IPS-20b (cell line): Measurements from ENCODE around the gene TLR7.

Experiments
- H3K27ac ChIP-seq: one replicate; pipeline ENCODE4 v1.5.1; 2013; ENCODE audit warnings: low read length
- H3K27me3 ChIP-seq: 2 replicates; pipeline ENCODE4 v1.6.1; 2013; ENCODE audit warnings: mild to moderate bottlenecking, low read length, inconsistent platforms; ENCODE audit not compliant: insufficient read depth
- H3K36me3 ChIP-seq: 2 replicates; pipeline ENCODE4 v1.6.1; 2013; ENCODE audit warnings: low read depth, mild to moderate bottlenecking, inconsistent platforms, low read length, moderate library complexity; ENCODE audit not compliant: insufficient read depth
- H3K4me1 ChIP-seq: 2 replicates; pipeline ENCODE4 v1.6.1; 2013; ENCODE audit warnings: mild to moderate bottlenecking, control low read depth, inconsistent platforms, low read length, moderate library complexity; ENCODE audit not compliant: insufficient read depth
- H3K4me3 ChIP-seq: 2 replicates; pipeline ENCODE4 v1.5.1; 2013; ENCODE audit warnings: mild to moderate bottlenecking, low read length, inconsistent platforms
- H3K9ac ChIP-seq: 2 replicates; pipeline ENCODE4 v1.6.1; 2013; ENCODE audit warnings: low read depth, mild to moderate bottlenecking, inconsistent platforms, low read length, moderate library complexity
- H3K9me3 ChIP-seq: 2 replicates; pipeline ENCODE4 v1.6.1; 2013; ENCODE audit warnings: mild to moderate bottlenecking, low read depth, low read length, inconsistent platforms; ENCODE audit not compliant: insufficient read depth

The TLR7 gene

GRCh38 chrX:12866451-12867377, at the start of gene TLR7:
TSS of gene TLR7 (plus strand) at chrX:12867072. CDS start at chrX:12867579, 507 bp downstream.
- H3K27me3 ChIP-seq, result no peaks in the 10 kb centered on the region
- no peaks in the 10 kb centered on the region for H3K4me1 ChIP-seq
- no peak within 1 kb of the TSS for H3K27ac ChIP-seq
- H3K36me3 ChIP-seq, result no peaks in the 10 kb centered on the region
- no peak within 1 kb of the TSS for H3K4me3 ChIP-seq
- H3K9ac ChIP-seq, result no peak within 1 kb of the TSS
- H3K9me3 ChIP-seq, result no peaks in the 10 kb centered on the region; the same call in 1 of the 2 replicates

GRCh38 chrX:12817528-12817927, 49.3 kb upstream of the TLR7 start:
- Histone ChIP-seq H3K9ac (no peak overlapping the region), H3K36me3 (peaks cover 53% of the 10 kb centered on the region), H3K4me1 (no peaks in the 10 kb centered on the region; the same call in 1 of the 2 replicates)

GRCh38 chrX:12819222-12819621, 47.6 kb upstream of the TLR7 start:
- peaks cover 69% of the 10 kb centered on the region for H3K36me3 ChIP-seq
- H3K9ac ChIP-seq, result no peak overlapping the region
- H3K9me3 ChIP-seq, result no peaks in the 10 kb centered on the region
- H3K4me1 ChIP-seq, result no peaks in the 10 kb centered on the region
- no peaks in the 10 kb centered on the region for H3K27me3 ChIP-seq
- H3K4me3 ChIP-seq, result no peak overlapping the region
- H3K27ac ChIP-seq, result no peak overlapping the region

More at GRCh38 chrX:12817528-12817927, 49.3 kb upstream of the TLR7 start:
- Histone ChIP-seq H3K27me3 (no peaks in the 10 kb centered on the region), H3K4me3 (no peak overlapping the region), H3K9me3 (no peaks in the 10 kb centered on the region), H3K27ac (no peak overlapping the region)

DNA sequence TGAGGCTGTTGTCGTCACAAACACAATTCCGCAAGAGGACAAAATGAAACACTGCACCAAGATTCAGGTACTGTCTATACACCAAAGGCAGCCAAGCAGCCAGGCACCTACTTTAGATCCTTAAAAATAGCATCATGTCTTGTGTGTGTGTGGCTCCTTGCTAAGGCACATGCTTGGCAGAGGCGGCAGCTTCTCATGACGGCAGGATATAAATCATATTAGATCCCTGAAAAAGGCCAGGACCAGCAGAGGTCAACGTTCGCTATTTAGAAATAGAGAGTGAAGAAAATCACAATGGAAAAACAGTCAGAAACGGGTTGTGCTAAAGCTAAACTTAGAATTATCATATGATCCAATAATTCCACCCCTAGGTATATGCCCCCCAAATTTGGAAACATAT, 46.1 kb upstream of the TLR7 start:
- Histone ChIP-seq H3K4me1 (no peaks in the 10 kb centered on the region), H3K27ac (no peak overlapping the region), H3K9me3 (no peaks in the 10 kb centered on the region), H3K36me3 (peaks cover 82% of the 10 kb centered on the region), H3K27me3 (no peaks in the 10 kb centered on the region), H3K9ac (no peak overlapping the region), H3K4me3 (no peak overlapping the region)

DNA sequence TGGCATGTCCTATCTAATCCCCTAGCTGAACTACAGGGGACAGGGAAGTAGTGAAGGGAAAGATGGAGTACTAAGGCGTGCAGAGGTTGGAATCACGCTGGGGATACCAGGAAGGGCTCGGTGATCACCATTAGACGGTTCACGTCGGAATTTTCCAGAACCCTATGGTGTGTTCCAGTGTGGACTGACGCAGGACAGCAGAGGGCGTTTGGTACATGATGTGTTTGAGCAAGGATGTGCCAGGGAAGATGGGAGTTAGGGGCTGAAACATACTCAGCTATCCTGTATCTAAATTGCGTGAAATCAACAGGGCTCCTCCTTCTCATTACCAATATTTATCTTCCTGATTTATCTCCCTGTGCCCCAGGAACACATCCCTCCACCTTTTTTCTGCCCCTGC, 41.9 kb upstream of the TLR7 start:
- H3K27ac ChIP-seq, result no peak overlapping the region
- no peaks in the 10 kb centered on the region for H3K4me1 ChIP-seq
- no peaks in the 10 kb centered on the region for H3K27me3 ChIP-seq
- peaks cover 55% of the 10 kb centered on the region for H3K36me3 ChIP-seq
- no peak overlapping the region for H3K9ac ChIP-seq
- H3K9me3 ChIP-seq, result no peaks in the 10 kb centered on the region
- H3K4me3 ChIP-seq, result no peak overlapping the region

DNA sequence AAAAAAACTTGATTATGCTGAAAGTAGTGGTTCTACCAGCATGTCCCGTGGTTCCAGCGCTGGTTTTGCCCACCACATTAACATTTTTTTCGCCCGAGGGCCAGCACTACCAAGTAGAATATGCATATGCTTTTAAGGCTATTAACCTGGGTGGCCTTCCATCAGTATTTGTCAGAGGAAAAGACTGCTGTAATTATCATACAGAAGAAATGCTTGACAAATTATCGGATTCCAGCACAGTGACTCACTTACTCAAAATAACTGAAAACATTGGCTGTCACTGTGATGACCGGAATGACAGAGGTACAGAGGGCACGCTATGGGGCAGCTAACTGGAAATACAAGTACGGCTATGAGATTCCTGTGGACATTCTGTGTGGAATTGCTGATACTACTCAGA, 41.1 kb upstream of the TLR7 start:
- Histone ChIP-seq H3K27ac (no peak overlapping the region), H3K27me3 (no peaks in the 10 kb centered on the region), H3K4me3 (no peak overlapping the region), H3K9ac (no peak overlapping the region), H3K36me3 (peaks cover 47% of the 10 kb centered on the region), H3K4me1 (no peaks in the 10 kb centered on the region), H3K9me3 (no peaks in the 10 kb centered on the region)

DNA sequence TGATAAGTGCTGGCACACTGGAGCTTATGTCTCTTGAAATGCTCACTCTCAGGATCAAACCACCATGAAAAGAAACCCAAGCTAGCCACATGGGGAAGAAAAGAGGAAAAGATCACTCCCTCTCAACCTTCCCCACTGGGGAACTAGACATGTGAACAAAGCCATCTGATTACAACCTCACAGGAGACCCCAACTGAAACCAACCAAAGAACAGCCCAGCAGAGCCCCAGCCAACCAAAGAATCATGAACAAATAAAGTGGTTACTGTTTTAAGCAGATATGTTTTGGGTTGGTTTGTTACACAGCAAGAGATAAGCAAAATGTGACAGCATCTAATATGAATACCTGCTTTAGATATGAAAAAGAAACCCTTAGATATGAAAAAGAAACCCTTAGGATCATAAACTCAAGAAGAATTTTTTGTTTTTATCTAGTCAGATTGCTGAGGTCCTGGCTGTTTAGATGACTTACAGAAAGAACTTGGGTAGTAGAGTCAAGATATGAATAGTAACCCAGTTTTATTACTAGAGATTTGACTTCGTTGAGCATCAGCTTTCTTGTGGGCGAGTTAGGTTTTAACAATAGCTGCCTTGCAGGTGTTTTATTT, 23.7 kb upstream of the TLR7 start:
- Histone ChIP-seq H3K36me3 (no peaks in the 10 kb centered on the region), H3K4me3 (no peak overlapping the region), H3K9ac (no peak overlapping the region), H3K9me3 (no peaks in the 10 kb centered on the region), H3K27me3 (no peaks in the 10 kb centered on the region), H3K27ac (no peak overlapping the region), H3K4me1 (no peaks in the 10 kb centered on the region)

DNA sequence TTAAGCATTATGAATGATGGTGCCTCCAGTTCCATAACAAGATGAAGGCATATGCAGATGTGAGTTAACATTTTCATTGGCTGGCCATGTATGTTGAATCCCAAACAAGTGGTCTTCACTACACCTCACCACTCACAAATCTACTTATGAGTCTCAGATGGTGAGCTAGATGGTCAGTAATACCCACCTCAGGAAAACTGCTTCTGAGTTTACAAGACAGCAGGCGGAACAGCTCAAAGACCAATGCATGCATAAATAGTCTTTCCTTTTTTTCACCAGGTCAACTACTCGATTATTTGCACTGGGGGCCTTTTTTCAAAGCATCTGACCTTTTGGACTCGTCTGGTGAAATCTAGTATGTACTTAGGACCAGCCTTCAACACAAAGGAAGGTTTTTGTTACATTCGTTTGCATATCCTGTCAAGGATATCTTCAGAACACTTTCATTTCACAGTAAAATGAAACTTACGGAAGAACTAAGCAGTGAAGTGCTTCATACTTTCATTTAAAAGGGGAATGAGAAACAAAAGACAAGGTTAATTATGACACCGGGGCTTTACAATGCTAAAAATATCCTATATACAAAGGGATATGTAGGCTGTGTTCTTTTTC, 23.1 kb upstream of the TLR7 start:
- Histone ChIP-seq H3K27me3 (no peaks in the 10 kb centered on the region), H3K4me1 (no peaks in the 10 kb centered on the region), H3K9me3 (no peaks in the 10 kb centered on the region), H3K9ac (no peak overlapping the region), H3K27ac (no peak overlapping the region), H3K4me3 (no peak overlapping the region), H3K36me3 (no peaks in the 10 kb centered on the region)

DNA sequence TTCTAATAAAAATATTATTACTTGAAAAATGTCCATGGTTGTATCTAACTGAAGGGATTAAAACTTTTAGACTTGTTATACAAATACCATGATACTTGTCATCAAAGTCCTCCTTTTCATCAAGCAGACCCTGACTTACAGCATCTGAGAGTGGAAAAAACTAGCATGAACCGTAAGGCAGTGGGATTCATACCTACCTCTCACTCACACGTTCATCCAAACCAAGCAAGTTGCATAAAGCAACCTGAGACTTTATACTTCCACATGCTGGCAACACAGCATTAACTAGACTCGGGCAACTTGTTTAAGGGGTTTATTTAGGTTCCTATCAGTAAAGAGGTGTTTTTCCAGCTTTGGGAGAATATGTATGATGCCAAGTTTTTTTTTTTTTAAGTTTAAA, 22.6 kb upstream of the TLR7 start:
- H3K27me3 ChIP-seq, result no peaks in the 10 kb centered on the region
- no peaks in the 10 kb centered on the region for H3K4me1 ChIP-seq
- no peak overlapping the region for H3K9ac ChIP-seq
- no peaks in the 10 kb centered on the region for H3K9me3 ChIP-seq
- no peak overlapping the region for H3K27ac ChIP-seq
- H3K4me3 ChIP-seq, result no peak overlapping the region
- H3K36me3 ChIP-seq, result no peaks in the 10 kb centered on the region

GRCh38 chrX:12865359-12865758, 1.5 kb upstream of the TLR7 start:
- no peak overlapping the region for H3K9ac ChIP-seq

GRCh38 chrX:12867685-12868084, 813 bp downstream of the TLR7 start:
- no peak overlapping the region for H3K27ac ChIP-seq
- H3K9ac ChIP-seq, result no peak overlapping the region
- no peaks in the 10 kb centered on the region for H3K4me1 ChIP-seq
- H3K36me3 ChIP-seq, result no peaks in the 10 kb centered on the region
- no peak overlapping the region for H3K4me3 ChIP-seq
- H3K27me3 ChIP-seq, result no peaks in the 10 kb centered on the region
- no peaks in the 10 kb centered on the region; the same call in 1 of the 2 replicates for H3K9me3 ChIP-seq

More at GRCh38 chrX:12865359-12865758, 1.5 kb upstream of the TLR7 start:
- no peaks in the 10 kb centered on the region; the same call in 1 of the 2 replicates for H3K9me3 ChIP-seq
- no peaks in the 10 kb centered on the region for H3K36me3 ChIP-seq
- H3K4me3 ChIP-seq, result no peak overlapping the region
- no peak overlapping the region for H3K27ac ChIP-seq
- no peaks in the 10 kb centered on the region for H3K4me1 ChIP-seq
- H3K27me3 ChIP-seq, result no peaks in the 10 kb centered on the region
